HG03135 (cell line): Measurements from ENCODE around the gene SAT2.

Experiments used
- ATAC-seq: cut with Tn5 transposase; IDR thresholded peaks from one replicate; pipeline ENCODE4 v1.9.1; 2021; ENCODE audit warnings: mild to moderate bottlenecking, moderate library complexity; ENCODE audit not compliant: unreplicated experiment

The SAT2 gene

DNA sequence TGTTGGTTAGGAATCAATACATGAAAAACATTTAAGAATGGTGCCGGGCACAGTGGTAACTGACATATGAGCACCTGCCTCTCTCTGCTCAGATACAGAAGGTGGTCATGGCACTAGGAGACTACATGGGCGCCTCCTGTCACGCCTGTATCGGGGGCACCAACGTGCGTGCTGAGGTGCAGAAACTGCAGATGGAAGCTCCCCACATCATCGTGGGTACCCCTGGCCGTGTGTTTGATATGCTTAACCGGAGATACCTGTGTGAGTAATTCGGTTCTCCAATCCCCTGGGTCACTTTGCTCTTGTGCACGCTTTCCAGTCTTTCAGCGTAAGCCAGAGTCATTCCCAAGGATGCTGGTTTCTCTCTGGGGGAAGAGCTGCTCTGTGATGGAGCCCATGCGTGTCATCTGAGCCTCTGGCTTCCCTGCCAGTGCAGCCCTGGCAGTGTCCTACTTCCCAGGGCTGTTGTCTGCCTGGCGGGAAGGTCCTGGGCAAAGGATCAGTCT is 51.1 kb downstream of the SAT2 start:
- ATAC-seq, result no peak
